ENCODE measurements around the gene USB1.

DNA sequence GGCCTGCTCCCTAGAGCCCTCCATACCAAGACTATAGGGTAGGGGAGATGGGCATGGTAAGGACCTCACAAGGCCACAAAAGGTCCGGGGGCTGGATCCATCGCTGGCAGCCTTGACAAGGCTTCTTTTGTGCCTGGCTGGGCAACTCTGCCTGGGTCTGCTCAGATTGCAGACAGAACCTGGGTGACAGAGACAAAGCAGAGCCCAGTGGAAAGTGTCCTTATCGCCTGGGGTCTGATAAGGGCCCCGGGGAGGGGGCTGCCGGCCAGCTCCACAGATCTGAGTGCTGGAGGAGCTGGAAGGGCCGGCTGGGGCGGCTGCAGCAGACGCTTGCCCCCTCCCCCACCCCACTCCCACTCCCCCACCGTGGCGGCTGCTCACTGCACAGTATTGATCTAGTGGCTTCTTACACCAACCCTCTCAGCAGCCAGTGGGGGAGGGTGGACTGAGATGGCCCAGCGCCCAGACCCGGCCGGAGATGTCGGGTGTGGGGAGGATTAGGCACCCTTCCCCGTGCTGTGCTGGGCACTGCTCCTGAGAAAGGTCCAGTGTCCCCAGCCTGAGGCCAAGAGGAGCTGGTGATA is 31.6 kb downstream of the USB1 start:
- no peak for TF ChIP-seq CTCF (IDR thresholded peaks at IDR 0.05; ENCODE audit: poor library complexity)
- no peak for TF ChIP-seq EZH2 (IDR thresholded peaks at IDR 0.05; ENCODE audit: borderline replicate concordance)
